HepG2 (cell line): ENCODE measurements around the gene PXK.

Source experiments
- BRCA1 ChIP-seq: sonication (generic); formaldehyde crosslinking; IDR thresholded peaks from 2 replicates; pipeline ENCODE4 v1.4.0; 2020; ENCODE audit warnings: missing genetic modification reagents
- NR2C2 ChIP-seq: sonication (generic); formaldehyde crosslinking; IDR thresholded peaks from 2 replicates; pipeline ENCODE4 v1.4.0; 2020; ENCODE audit warnings: missing genetic modification reagents, mild to moderate bottlenecking, moderate library complexity, borderline replicate concordance
- SP2 ChIP-seq: sonication (generic); formaldehyde crosslinking; IDR thresholded peaks from 2 replicates; pipeline ENCODE4 v1.5.1; 2020; ENCODE audit warnings: mild to moderate bottlenecking, missing genetic modification reagents
- YY1 ChIP-seq: IDR thresholded peaks from 2 replicates; pipeline ENCODE4 v1.6.1; 2011; ENCODE audit warnings: low read length, low read depth, moderate library complexity, mild to moderate bottlenecking; ENCODE audit not compliant: insufficient read depth, insufficient replicate concordance
- ZFX ChIP-seq: sonication (generic); formaldehyde crosslinking; IDR thresholded peaks from 2 replicates; pipeline ENCODE4 v1.4.0; 2020; ENCODE audit warnings: mild to moderate bottlenecking, low read depth, missing genetic modification reagents, moderate library complexity
- ZNF282 ChIP-seq: fragments of 450-650 bp; IDR thresholded peaks from 2 replicates; pipeline ENCODE4 v1.6.1; 2018; ENCODE audit not compliant: partially characterized antibody
- ZNF558 ChIP-seq: sonication (generic); formaldehyde crosslinking; IDR thresholded peaks from 2 replicates; pipeline ENCODE4 v1.9.0; 2022; ENCODE audit warnings: mild to moderate bottlenecking, missing genetic modification reagents, borderline replicate concordance
- ZNF562 ChIP-seq: sonication (generic); formaldehyde crosslinking; IDR thresholded peaks from 2 replicates; pipeline ENCODE4 v1.8.0; 2022; ENCODE audit warnings: missing genetic modification reagents, borderline replicate concordance
- TF ChIP-seq, protein P1 (sequence below): sonication (generic); formaldehyde crosslinking; IDR thresholded peaks from 2 replicates; pipeline ENCODE4 v1.4.0; 2020; ENCODE audit warnings: low read depth, mild to moderate bottlenecking, missing genetic modification reagents
- TF ChIP-seq, protein P2 (sequence below): sonication (generic); formaldehyde crosslinking; IDR thresholded peaks from 2 replicates; pipeline ENCODE4 v1.8.0; 2022; ENCODE audit warnings: mild to moderate bottlenecking, missing genetic modification reagents, borderline replicate concordance

DNA sequence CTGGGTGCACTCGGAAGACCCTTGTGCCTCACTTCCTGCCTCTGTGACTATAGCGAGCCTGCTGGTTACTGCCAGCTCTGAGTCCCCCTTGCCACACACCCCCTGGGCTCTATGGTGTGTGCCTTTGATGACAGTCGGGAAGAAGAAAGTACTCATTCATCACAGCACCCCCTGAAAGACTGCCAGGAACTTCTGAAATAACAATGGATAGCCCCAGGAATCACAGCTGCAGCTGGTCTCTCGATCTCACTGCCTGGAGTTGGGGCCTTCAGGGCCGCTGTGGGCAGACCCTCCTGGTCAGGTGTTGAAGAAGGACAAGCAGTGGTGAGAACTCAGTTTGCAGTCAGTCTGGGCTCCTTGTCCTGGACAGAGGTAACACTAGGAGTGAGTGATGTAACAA, 36.4 kb upstream of the PXK start:
- TF ChIP-seq ZNF562 (CRISPR knock-in tag) (no peak), SP2 (CRISPR knock-in tag) (no peak), ZNF282 (no peak), BRCA1 (CRISPR knock-in tag) (no peak), ZFX (CRISPR knock-in tag) (no peak), YY1 (no peak), NR2C2 (CRISPR knock-in tag) (no peak), ZNF558 (CRISPR knock-in tag) (no peak)
- TF ChIP-seq, protein P1, sequence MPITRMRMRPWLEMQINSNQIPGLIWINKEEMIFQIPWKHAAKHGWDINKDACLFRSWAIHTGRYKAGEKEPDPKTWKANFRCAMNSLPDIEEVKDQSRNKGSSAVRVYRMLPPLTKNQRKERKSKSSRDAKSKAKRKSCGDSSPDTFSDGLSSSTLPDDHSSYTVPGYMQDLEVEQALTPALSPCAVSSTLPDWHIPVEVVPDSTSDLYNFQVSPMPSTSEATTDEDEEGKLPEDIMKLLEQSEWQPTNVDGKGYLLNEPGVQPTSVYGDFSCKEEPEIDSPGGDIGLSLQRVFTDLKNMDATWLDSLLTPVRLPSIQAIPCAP: no peak
- TF ChIP-seq, protein P2, sequence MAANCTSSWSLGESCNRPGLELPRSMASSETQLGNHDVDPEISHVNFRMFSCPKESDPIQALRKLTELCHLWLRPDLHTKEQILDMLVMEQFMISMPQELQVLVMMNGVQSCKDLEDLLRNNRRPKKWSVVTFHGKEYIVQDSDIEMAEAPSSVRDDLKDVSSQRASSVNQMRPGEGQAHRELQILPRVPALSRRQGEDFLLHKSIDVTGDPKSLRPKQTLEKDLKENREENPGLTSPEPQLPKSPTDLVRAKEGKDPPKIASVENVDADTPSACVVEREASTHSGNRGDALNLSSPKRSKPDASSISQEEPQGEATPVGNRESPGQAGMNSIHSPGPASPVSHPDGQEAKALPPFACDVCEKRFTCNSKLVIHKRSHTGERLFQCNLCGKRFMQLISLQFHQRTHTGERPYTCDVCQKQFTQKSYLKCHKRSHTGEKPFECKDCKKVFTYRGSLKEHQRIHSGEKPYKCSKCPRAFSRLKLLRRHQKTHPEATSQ (CRISPR knock-in tag): no peak
